Stimulated activated CD4-positive, alpha-beta T cell treated with anti-CD3 and anti-CD28 coated beads, Interleukin-1b, Interleukin-23, amount 100 ng/mL, for 48 hours (primary cell): ENCODE results near the gene METTL16.

Experiments
- DNase-seq: peaks from one replicate; pipeline ENCODE4 v3.0.0-alpha.2; 2020

The METTL16 gene

GRCh38 chr17:2377659-2378058 lies 134.0 kb downstream of the METTL16 start:
- DNase-seq: no peak

- DNase-seq: no peak
Observed at GRCh38 chr17:2376107-2376506, 135.6 kb downstream of the METTL16 start.

- no peak for DNase-seq
Observed at GRCh38 chr17:2375406-2375805, 136.3 kb downstream of the METTL16 start.

- no peak for DNase-seq
Observed at GRCh38 chr17:2374549-2375285, 137.0 kb downstream of the METTL16 start.

- DNase-seq: no peak
Observed at GRCh38 chr17:2373179-2373578, 138.5 kb downstream of the METTL16 start.

GRCh38 chr17:2372681-2373080 lies 139.0 kb downstream of the METTL16 start:
- no peak for DNase-seq

- DNase-seq: no peak
Observed at GRCh38 chr17:2372180-2372579, 139.5 kb downstream of the METTL16 start.

- no peak for DNase-seq
Observed at GRCh38 chr17:2371183-2372130, 140.2 kb downstream of the METTL16 start.

GRCh38 chr17:2370211-2370589 lies 141.5 kb downstream of the METTL16 start:
- no peak for DNase-seq

- DNase-seq: no peak
Observed at GRCh38 chr17:2369551-2370210, 142.0 kb downstream of the METTL16 start.

GRCh38 chr17:2369039-2369438 lies 142.6 kb downstream of the METTL16 start:
- no peak for DNase-seq

- DNase-seq: no peak
Observed at GRCh38 chr17:2368359-2368758, 143.3 kb downstream of the METTL16 start.

- DNase-seq: no peak
Observed at GRCh38 chr17:2366747-2367494, 144.8 kb downstream of the METTL16 start.
